HL-60 (cell line): ENCODE measurements around the gene TMEM135.

ENCODE experiments used
- DNase-seq, 2 experiments: peaks; one replicate each; pipeline ENCODE4 v3.0.0-alpha.2; 2010 to 2020; ENCODE audit warnings: low read depth in 1 of 2, low spot score in 1 of 2
- H3K27ac ChIP-seq: fragments of 250-450 bp; sonication (Bioruptor Pico); replicated peaks from 2 replicates; pipeline ENCODE4 v1.5.1; 2020; ENCODE audit warnings: mild to moderate bottlenecking, moderate library complexity
- H3K27me3 ChIP-seq: fragments of 250-450 bp; sonication (Bioruptor Pico); 2 replicates; pipeline ENCODE4 v1.5.1; 2021; ENCODE audit warnings: mild to moderate bottlenecking, moderate library complexity; ENCODE audit not compliant: insufficient read depth, poor library complexity, severe bottlenecking
- H3K4me3 ChIP-seq: replicated peaks from 2 replicates; pipeline ENCODE4 v1.5.1; 2011; ENCODE audit warnings: mild to moderate bottlenecking, control low read depth, low read length; ENCODE audit not compliant: insufficient read depth
- CTCF ChIP-seq: IDR thresholded peaks from one replicate; pipeline ENCODE4 v1.5.1; 2011; ENCODE audit warnings: low read length, control low read depth, inconsistent platforms; ENCODE audit not compliant: insufficient read depth
- GABPA ChIP-seq: IDR thresholded peaks from 2 replicates; pipeline ENCODE4 v1.6.1; 2012; ENCODE audit warnings: low read depth
- POLR2AphosphoS5 ChIP-seq: IDR thresholded peaks from 2 replicates; pipeline ENCODE4 v1.6.1; 2012; ENCODE audit warnings: low read depth
- REST ChIP-seq: IDR thresholded peaks from 2 replicates; pipeline ENCODE4 v1.6.1; 2012; ENCODE audit warnings: low read depth; ENCODE audit not compliant: insufficient replicate concordance
- SPI1 ChIP-seq: IDR thresholded peaks from 2 replicates; pipeline ENCODE4 v1.6.1; 2012; ENCODE audit warnings: low read depth, mild to moderate bottlenecking, borderline replicate concordance

Gene TMEM135

GRCh38 chr11:87301785-87302540 lies 264.2 kb downstream of the TMEM135 start:
- no peaks in the 10 kb centered on the region for H3K27me3 ChIP-seq
- no peak overlapping the region for H3K4me3 ChIP-seq
- DNase-seq, result no peak
- TF ChIP-seq SPI1 (no peak), GABPA (no peak), POLR2AphosphoS5 (no peak), CTCF (no peak), REST (no peak)
- no peak overlapping the region for H3K27ac ChIP-seq

- H3K27ac ChIP-seq, result no peak overlapping the region
- DNase-seq, result no peak
- no peaks in the 10 kb centered on the region for H3K27me3 ChIP-seq
- TF ChIP-seq GABPA (no peak), REST (no peak), POLR2AphosphoS5 (no peak), SPI1 (no peak), CTCF (no peak)
- no peak overlapping the region for H3K4me3 ChIP-seq
Measured at GRCh38 chr11:87304412-87304811, 266.7 kb downstream of the TMEM135 start.

GRCh38 chr11:87306262-87306851 lies 268.6 kb downstream of the TMEM135 start:
- Histone ChIP-seq H3K4me3 (no peak overlapping the region), H3K27ac (no peak overlapping the region), H3K27me3 (no peaks in the 10 kb centered on the region)
- DNase-seq, result no peak
- TF ChIP-seq GABPA, result no peak
- no peak for TF ChIP-seq CTCF
- TF ChIP-seq POLR2AphosphoS5, result no peak
- no peak for TF ChIP-seq REST
- TF ChIP-seq SPI1, result no peak
